Measurements from ENCODE around the gene PCDHA6.
"Not testable (repeated sequence)": the region's sequence is repeated elsewhere in the genome, so short reads cannot be mapped to it uniquely, and the experiment has no call there.

Gene PCDHA6, protein sequence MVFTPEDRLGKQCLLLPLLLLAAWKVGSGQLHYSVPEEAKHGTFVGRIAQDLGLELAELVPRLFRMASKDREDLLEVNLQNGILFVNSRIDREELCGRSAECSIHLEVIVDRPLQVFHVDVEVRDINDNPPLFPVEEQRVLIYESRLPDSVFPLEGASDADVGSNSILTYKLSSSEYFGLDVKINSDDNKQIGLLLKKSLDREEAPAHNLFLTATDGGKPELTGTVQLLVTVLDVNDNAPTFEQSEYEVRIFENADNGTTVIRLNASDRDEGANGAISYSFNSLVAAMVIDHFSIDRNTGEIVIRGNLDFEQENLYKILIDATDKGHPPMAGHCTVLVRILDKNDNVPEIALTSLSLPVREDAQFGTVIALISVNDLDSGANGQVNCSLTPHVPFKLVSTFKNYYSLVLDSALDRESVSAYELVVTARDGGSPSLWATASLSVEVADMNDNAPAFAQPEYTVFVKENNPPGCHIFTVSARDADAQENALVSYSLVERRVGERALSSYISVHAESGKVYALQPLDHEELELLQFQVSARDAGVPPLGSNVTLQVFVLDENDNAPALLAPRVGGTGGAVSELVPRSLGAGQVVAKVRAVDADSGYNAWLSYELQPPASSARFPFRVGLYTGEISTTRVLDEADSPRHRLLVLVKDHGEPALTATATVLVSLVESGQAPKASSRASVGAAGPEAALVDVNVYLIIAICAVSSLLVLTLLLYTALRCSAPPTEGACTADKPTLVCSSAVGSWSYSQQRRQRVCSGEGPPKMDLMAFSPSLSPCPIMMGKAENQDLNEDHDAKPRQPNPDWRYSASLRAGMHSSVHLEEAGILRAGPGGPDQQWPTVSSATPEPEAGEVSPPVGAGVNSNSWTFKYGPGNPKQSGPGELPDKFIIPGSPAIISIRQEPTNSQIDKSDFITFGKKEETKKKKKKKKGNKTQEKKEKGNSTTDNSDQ

DNA sequence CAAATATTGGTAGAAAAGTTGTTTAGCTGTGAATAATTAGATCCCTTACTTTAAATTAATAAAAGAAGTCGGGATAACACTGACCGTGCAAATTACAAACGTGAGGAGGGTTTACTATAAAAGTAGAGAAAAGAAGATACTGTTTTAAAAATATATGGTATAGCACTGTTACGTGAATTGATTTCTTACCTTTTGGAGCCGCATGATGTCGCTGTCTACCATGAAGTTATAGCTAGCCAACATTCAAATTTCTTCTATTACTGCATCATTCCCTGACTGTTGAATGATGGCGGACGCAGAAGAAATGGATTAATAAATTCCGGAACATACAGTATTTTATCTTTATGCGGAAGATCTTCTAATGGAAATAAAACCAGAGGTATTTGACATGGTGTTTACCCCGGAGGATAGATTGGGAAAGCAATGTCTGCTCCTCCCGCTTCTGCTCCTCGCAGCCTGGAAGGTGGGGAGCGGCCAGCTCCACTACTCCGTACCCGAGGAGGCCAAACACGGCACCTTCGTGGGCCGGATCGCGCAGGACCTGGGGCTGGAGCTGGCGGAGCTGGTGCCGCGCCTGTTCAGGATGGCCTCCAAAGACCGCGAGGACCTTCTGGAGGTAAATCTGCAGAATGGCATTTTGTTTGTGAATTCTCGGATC, at the start of gene PCDHA6:
TSS of gene PCDHA6 (plus strand) at position 257 of the 658 bp plus-strand sequence. CDS start at position 389, 132 bp downstream.
- in situ Hi-C loops (cut with HindIII; ENCODE audit: low sequenced_read_pairs) = no loop called here

GRCh38 chr5:140780512-140780911, 47.2 kb upstream of the PCDHA6 start:
- in situ Hi-C loops (cut with HindIII; ENCODE audit: low sequenced_read_pairs) = no loop called here

DNA sequence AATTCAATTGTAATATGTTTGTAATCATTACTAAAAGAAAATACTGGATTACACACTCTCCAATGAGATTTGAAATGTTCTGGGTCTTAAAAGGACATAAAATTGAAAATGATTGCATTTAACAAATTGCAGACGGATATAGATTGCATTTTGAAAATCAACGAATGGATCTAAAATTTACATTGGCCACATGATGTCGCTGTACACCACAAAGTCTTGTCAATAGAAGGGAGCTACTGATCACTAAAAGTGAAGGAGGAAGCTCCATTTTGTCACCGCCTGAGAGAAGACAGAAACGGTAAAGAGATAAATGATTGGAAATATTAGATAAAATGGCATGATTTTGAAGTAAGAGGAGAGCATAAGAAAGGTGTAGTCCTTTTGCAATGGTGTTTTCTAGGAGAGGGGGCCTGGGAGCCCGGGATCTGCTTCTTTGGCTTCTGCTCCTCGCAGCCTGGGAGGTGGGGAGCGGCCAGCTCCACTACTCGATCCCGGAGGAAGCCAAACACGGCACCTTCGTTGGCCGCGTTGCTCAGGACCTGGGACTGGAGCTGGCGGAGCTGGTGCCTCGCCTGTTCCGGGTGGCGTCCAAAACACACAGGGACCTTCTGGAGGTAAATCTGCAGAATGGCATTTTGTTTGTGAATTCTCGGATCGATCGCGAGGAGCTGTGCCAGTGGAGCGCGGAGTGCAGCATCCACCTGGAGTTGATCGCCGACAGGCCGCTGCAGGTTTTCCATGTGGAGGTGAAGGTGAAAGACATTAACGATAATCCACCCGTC, 41.7 kb upstream of the PCDHA6 start, which contains the start of gene PCDHA1:
TSS of gene PCDHA1 (plus strand) at position 236 of the 782 bp plus-strand sequence.
- in situ Hi-C loops (cut with HindIII; ENCODE audit: low sequenced_read_pairs) = no loop called here

DNA sequence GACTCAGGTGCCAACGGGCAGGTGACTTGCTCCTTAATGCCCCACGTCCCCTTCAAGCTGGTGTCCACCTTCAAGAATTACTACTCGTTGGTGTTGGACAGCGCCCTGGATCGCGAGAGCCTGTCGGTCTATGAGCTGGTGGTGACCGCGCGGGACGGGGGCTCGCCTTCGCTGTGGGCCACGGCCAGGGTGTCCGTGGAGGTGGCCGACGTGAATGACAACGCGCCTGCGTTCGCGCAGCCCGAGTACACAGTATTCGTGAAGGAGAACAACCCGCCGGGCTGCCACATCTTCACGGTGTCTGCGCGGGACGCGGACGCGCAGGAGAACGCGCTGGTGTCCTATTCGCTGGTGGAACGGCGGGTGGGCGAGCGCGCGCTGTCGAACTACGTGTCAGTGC, 40.3 kb upstream of the PCDHA6 start:
- in situ Hi-C loops (cut with HindIII; ENCODE audit: low sequenced_read_pairs) = not testable (repeated sequence)

- in situ Hi-C loops (cut with HindIII; ENCODE audit: low sequenced_read_pairs) = not testable (repeated sequence)
Measured at GRCh38 chr5:140787849-140788504, 39.8 kb upstream of the PCDHA6 start.

GRCh38 chr5:140791089-140791488, 36.7 kb upstream of the PCDHA6 start:
- in situ Hi-C loops (cut with HindIII; ENCODE audit: low sequenced_read_pairs) = no loop called here

DNA sequence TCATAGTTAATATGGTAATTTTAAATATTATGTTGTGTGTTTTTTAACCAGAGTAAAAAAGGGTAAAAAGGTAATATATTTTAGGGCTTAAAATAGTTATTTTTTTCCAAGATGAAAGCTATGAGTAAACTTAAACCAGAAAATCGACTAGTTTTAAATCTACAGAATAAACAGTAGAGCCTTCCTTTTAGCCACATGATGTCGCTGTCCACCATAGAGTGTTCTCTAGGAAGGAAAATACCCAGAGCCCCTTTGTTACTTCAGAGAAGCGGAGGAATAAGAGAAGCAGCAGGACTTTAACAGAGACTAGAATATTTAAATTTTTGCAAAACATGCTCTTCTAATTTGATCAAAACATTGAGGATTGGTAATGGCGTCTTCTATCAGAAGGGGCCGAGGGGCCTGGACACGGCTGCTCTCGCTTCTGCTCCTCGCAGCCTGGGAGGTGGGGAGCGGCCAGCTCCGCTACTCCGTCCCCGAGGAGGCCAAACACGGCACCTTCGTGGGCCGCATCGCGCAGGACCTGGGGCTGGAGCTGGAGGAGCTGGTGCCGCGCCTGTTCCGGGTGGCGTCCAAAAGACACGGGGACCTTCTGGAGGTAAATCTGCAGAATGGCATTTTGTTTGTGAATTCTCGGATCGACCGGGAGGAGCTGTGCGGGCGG, 33.0 kb upstream of the PCDHA6 start, which contains the start of gene PCDHA2:
TSS of gene PCDHA2 (plus strand) at position 258 of the 664 bp plus-strand sequence.
- in situ Hi-C loops (cut with HindIII; ENCODE audit: low sequenced_read_pairs) = no loop called here

DNA sequence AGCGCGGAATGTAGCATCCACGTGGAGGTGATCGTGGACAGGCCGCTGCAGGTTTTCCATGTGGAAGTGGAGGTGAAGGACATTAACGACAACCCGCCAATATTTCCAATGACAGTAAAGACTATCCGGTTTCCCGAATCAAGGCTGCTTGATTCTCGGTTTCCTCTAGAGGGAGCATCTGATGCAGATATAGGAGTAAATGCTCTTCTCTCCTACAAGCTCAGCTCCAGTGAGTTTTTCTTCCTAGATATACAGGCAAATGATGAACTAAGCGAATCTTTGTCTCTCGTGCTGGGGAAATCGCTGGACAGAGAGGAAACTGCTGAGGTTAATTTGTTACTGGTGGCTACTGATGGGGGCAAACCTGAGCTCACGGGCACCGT, 32.5 kb upstream of the PCDHA6 start:
- in situ Hi-C loops (cut with HindIII; ENCODE audit: low sequenced_read_pairs) = no loop called here

DNA sequence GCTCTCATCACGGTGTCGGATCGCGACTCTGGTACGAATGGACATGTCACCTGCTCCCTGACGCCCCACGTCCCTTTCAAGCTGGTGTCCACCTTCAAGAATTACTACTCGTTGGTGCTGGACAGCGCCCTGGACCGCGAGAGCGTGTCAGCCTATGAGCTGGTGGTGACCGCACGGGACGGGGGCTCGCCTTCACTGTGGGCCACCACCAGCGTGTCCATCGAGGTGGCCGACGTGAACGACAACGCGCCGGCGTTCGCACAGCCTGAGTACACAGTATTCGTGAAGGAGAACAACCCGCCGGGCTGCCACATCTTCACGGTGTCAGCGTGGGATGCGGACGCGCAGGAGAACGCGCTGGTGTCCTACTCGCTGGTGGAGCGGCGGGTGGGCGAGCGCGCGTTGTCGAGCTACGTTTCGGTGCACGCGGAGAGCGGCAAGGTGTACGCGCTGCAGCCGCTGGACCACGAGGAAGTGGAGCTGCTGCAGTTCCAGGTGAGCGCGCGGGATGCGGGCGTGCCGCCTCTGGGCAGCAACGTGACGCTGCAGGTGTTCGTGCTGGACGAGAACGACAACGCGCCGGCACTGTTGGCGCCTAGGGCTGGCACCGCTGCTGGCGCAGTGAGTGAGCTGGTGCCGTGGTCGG, 31.6 kb upstream of the PCDHA6 start:
- in situ Hi-C loops (cut with HindIII; ENCODE audit: low sequenced_read_pairs) = not testable (repeated sequence)

GRCh38 chr5:140796718-140797095, 31.1 kb upstream of the PCDHA6 start:
- in situ Hi-C loops (cut with HindIII; ENCODE audit: low sequenced_read_pairs) = no loop called here

- in situ Hi-C loops (cut with HindIII; ENCODE audit: low sequenced_read_pairs) = no loop called here
Measured at GRCh38 chr5:140800816-140801493, 26.8 kb upstream of the PCDHA6 start, which contains the start of gene PCDHA3. PCDHA3 (plus strand) TSS chr5:140801057.

- in situ Hi-C loops (cut with HindIII; ENCODE audit: low sequenced_read_pairs) = no loop called here
Measured at GRCh38 chr5:140801494-140801841, 26.3 kb upstream of the PCDHA6 start.

GRCh38 chr5:140802381-140802780, 25.4 kb upstream of the PCDHA6 start:
- in situ Hi-C loops (cut with HindIII; ENCODE audit: low sequenced_read_pairs) = not testable (repeated sequence)

- in situ Hi-C loops (cut with HindIII; ENCODE audit: low sequenced_read_pairs) = no loop called here
Measured at GRCh38 chr5:140802781-140803271, 24.9 kb upstream of the PCDHA6 start.

DNA sequence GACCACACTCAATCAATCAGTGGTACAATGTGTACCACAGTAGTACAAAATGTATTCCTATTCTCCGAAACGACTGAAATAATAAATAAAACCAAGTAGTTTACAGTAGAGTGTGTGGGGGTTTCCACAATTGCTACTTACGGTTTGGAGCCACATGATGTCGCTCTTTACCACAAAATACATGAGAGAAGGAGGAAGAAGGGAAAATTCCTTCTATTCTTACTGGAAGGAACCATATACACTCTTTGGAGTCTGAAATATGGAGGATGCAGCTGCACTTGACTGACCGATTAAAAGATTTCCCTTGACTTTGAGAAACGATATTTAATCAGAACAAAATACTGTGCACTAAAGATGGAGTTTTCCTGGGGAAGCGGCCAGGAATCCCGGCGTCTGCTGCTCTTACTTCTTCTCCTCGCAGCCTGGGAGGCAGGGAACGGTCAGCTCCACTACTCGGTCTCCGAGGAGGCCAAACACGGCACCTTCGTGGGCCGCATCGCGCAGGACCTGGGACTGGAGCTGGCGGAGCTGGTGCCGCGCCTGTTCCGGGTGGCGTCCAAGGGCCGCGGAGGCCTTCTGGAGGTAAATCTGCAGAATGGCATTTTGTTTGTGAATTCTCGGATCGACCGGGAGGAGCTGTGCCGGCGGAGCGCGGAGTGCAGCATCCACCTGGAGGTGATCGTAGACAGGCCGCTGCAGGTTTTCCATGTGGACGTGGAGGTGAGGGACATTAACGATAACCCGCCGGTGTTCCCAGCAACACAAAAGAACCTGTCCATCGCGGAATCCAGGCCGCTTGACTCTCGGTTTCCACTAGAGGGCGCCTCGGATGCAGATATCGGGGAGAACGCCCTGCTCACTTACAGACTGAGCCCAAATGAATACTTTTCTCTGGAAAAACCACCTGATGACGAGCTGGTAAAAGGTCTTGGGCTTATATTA, 20.7 kb upstream of the PCDHA6 start, which contains the start of gene PCDHA4:
TSS of gene PCDHA4 (plus strand) at position 235 of the 942 bp plus-strand sequence.
- in situ Hi-C loops (cut with HindIII; ENCODE audit: low sequenced_read_pairs) = no loop called here

DNA sequence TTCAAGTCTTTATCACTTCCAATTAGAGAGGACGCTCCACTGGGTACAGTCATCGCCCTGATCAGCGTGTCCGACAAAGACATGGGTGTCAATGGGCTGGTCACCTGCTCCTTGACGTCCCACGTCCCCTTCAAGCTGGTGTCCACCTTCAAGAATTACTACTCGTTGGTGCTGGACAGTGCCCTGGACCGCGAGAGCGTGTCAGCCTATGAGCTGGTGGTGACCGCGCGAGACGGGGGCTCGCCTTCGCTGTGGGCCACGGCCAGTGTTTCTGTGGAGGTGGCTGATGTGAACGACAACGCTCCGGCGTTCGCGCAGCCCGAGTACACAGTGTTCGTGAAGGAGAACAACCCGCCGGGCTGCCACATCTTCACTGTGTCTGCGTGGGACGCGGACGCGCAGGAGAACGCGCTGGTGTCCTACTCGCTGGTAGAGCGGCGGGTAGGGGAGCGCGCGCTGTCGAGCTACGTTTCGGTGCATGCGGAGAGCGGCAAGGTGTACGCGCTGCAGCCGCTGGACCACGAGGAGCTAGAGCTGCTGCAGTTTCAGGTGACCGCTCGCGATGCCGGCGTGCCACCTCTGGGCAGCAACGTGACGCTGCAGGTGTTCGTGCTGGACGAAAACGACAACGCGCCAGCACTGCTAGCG, 19.4 kb upstream of the PCDHA6 start:
- in situ Hi-C loops (cut with HindIII; ENCODE audit: low sequenced_read_pairs) = not testable (repeated sequence)

Measured in DLD1 (cell line).